C4-2B (cell line): Measurements from ENCODE around the gene KDM4F.

Experiments used
- H3K27ac ChIP-seq: fragments of 450-650 bp; 2 replicates; pipeline ENCODE4 v1.5.1; 2017
- ZFX ChIP-seq: fragments of 450-650 bp; IDR thresholded peaks from 2 replicates; pipeline ENCODE4 v1.6.1; 2017
- TF ChIP-seq, protein P1 (sequence below): fragments of 450-650 bp; conservative IDR thresholded peaks from 2 replicates; pipeline ENCODE4 v1.5.1; 2017; ENCODE audit warnings: mild to moderate bottlenecking

KDM4F gene

DNA sequence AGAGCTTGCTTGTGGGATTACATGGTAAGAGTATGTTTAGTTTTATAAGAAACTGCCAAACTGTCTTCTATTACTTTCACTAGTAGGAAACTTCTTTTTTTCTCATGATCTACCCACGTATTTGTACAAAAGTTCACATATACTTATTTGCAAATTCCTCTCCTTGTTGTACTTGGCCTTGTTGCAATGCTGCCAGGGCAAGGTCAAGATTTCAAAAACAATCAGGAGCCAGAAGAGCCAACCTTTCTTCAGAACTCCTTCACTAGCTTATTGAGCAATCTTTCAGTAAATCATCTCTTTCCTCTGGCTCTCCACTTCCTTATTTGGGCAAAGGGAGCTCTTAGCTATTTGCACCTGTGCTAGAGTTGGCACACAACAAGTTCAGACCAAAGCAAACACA lies 27.2 kb downstream of the KDM4F start:
- TF ChIP-seq ZFX = no peak
- TF ChIP-seq, protein P1, sequence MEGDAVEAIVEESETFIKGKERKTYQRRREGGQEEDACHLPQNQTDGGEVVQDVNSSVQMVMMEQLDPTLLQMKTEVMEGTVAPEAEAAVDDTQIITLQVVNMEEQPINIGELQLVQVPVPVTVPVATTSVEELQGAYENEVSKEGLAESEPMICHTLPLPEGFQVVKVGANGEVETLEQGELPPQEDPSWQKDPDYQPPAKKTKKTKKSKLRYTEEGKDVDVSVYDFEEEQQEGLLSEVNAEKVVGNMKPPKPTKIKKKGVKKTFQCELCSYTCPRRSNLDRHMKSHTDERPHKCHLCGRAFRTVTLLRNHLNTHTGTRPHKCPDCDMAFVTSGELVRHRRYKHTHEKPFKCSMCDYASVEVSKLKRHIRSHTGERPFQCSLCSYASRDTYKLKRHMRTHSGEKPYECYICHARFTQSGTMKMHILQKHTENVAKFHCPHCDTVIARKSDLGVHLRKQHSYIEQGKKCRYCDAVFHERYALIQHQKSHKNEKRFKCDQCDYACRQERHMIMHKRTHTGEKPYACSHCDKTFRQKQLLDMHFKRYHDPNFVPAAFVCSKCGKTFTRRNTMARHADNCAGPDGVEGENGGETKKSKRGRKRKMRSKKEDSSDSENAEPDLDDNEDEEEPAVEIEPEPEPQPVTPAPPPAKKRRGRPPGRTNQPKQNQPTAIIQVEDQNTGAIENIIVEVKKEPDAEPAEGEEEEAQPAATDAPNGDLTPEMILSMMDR = no peak
- no peak overlapping the region for H3K27ac ChIP-seq

DNA sequence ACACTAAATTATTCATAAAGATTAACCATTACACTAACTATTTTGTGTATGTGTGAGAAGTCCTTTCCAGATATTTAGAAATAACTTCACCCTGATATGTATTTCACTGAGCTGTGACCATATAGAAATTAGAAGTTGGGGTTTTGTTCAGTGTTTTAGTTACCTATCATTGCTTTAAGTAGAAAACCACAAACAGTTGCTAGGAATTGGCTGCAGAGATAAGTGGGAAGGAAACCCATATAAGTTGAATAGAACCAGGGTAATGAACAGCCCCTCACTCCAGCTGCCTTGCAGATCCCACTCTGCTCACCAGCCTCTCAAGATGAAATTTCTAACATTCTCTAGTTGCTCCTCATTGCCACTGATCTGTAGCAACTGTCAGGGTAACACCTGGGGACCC lies 27.8 kb downstream of the KDM4F start:
- TF ChIP-seq, protein P1 = no peak
- TF ChIP-seq ZFX = no peak

DNA sequence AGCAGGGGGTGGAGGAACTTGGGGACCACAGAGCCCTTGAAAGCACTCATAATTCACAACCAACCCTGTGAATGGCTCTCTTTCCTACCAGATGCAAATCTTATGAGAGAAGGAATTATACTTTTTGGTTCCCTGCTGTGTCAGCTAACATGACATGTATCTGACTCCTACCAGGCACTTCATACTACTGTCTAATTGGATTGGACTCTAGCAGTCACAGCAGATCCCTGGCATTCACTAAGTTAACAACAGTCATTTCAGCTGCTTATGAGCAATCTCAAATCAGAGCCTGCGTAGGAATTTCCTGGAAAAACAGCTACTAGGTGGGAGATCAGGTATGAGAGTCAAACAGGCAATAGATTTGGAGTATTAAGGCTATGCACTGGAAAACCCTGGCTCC lies 29.3 kb downstream of the KDM4F start:
- TF ChIP-seq, protein P1 = no peak
- no peak for TF ChIP-seq ZFX
- H3K27ac ChIP-seq = peak overlapping the region; percentile 44

More for the DNA sequence above, 27.8 kb downstream of the KDM4F start:
- H3K27ac ChIP-seq = peak overlapping the region; percentile 44; the same call in 1 of the 2 replicates

DNA sequence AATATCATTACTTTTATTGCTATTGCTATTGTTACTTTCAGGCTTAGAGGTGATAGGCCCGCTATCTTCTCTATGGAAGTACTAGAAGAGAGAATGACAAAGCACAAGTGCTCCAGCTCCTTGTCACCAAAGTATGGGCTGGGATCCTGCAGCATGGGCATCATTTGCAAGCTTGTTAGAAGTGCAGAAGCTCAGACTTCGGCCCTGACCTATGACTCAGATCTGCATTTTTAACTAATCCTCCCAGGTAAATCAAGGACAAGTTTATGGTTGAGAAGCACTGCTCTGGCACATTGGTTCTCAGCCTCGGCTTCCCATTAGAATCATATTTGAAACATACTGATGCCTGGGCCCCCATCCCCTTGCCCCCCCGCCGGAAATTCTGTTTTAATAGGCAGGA lies 31.8 kb downstream of the KDM4F start:
- no peak overlapping the region for H3K27ac ChIP-seq
- TF ChIP-seq, protein P1 = no peak
- TF ChIP-seq ZFX = no peak

DNA sequence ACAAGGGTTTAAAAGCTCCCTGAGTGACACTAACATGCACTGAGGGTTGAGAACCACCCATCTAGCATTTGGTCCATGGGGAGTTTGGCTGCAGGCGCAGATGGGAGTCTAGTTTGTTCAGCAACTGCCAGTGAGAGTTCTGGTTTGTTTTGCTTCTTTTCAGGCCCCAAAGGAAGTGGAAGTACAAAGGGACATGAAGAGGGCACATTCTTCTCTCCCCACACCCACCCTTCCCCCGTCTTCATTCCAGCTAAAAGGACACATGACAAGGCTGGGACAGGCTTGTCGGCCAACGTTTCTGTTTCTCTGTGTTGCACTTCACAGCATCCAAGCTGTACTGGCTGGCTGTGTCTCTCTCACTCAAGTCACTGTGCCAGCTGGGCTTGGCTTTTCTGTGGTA lies 32.2 kb downstream of the KDM4F start:
- TF ChIP-seq, protein P1 = no peak
- no peak for TF ChIP-seq ZFX
- H3K27ac ChIP-seq = peak overlapping the region; percentile 12; the same call in 1 of the 2 replicates

DNA sequence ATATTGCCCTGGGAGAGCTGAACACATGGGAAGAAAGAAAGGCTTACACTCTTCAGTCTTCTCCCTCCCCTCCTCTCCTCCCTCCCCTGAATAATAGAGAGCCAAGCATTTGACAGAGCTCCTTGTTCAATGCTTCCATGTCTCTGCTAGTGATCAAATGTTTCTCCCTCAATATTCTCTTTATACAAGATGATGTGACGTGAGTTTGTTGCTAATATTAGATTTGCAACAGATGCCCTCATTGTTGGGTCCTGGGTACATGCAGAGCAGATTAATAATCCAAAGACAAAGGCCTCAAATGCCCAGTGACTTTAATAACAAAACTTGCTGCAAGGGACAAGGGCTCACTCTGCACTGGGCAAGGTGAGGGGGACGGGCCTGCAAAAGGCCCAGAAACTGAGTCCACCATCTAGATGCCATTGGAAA lies 33.4 kb downstream of the KDM4F start:
- TF ChIP-seq, protein P1 = no peak
- no peak for TF ChIP-seq ZFX
- no peak overlapping the region for H3K27ac ChIP-seq

DNA sequence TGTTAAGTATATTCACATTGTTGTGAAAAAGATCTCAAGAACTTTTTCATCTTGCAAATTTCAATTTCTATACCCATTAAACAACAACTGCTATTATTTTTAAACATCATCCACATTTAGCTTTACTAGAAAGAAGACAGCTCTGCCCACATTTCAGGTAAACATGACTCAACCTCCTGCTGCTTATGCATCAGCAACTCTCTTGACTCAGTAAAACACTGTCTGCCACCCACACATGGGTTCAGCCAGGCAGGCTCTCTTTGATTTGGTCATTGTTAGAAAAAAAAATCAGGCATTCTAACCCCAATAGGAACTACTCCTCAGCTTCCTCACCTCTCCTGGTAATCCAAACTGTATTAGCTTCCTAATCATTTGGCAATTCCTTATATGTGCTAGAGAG lies 35.3 kb downstream of the KDM4F start:
- no peak overlapping the region; the same call in 1 of the 2 replicates for H3K27ac ChIP-seq
- TF ChIP-seq, protein P1 = no peak
- TF ChIP-seq ZFX = no peak
